WTC11 (cell line): ENCODE measurements around the gene PDLIM7. TPM values are rescaled to one million over a fixed set of nuclear protein-coding genes. Genes with fewer than 3 reads are reported as not detected.

Experiments used
- CREM ChIP-seq: sonication (generic); formaldehyde crosslinking; IDR thresholded peaks from 2 replicates; pipeline ENCODE4 v1.8.1; 2022; ENCODE audit warnings: mild to moderate bottlenecking, missing genetic modification reagents, moderate library complexity
- GABPB1 ChIP-seq: sonication (generic); formaldehyde crosslinking; IDR thresholded peaks from 2 replicates; pipeline ENCODE4 v1.8.1; 2023; ENCODE audit warnings: mild to moderate bottlenecking, missing genetic modification reagents
- GRHL2 ChIP-seq: fragments of 250-450 bp; sonication (Bioruptor Pico); IDR thresholded peaks from 2 replicates; pipeline ENCODE4 v1.8.0; 2022; ENCODE audit warnings: mild to moderate bottlenecking, moderate library complexity; ENCODE audit not compliant: insufficient replicate concordance, severe bottlenecking
- MXD4 ChIP-seq: fragments of 250-450 bp; sonication (Bioruptor Pico); IDR thresholded peaks from 2 replicates; pipeline ENCODE4 v1.8.0; 2021; ENCODE audit warnings: mild to moderate bottlenecking, moderate library complexity, borderline replicate concordance
- MYBL2 ChIP-seq: sonication (generic); formaldehyde crosslinking; IDR thresholded peaks from 2 replicates; pipeline ENCODE4 v1.8.1; 2023; ENCODE audit warnings: mild to moderate bottlenecking, moderate library complexity, missing genetic modification reagents
- PRRX2 ChIP-seq: fragments of 250-450 bp; sonication (Bioruptor Pico); IDR thresholded peaks from 2 replicates; pipeline ENCODE4 v1.8.0; 2021; ENCODE audit warnings: mild to moderate bottlenecking
- RELA ChIP-seq: sonication (generic); formaldehyde crosslinking; IDR thresholded peaks from 2 replicates; pipeline ENCODE4 v1.8.1; 2022; ENCODE audit warnings: missing genetic modification reagents, mild to moderate bottlenecking, borderline replicate concordance
- TEAD1 ChIP-seq: sonication (generic); formaldehyde crosslinking; IDR thresholded peaks from 2 replicates; pipeline ENCODE4 v1.8.0; 2022; ENCODE audit warnings: mild to moderate bottlenecking, missing genetic modification reagents
- ZBTB21 ChIP-seq: sonication (generic); formaldehyde crosslinking; IDR thresholded peaks from 2 replicates; pipeline ENCODE4 v1.8.1; 2023; ENCODE audit warnings: mild to moderate bottlenecking, missing genetic modification reagents, borderline replicate concordance
- ZNF232 ChIP-seq: sonication (generic); formaldehyde crosslinking; IDR thresholded peaks from 2 replicates; pipeline ENCODE4 v1.8.0; 2022; ENCODE audit warnings: mild to moderate bottlenecking, missing genetic modification reagents
- ZNF317 ChIP-seq: sonication (generic); formaldehyde crosslinking; IDR thresholded peaks from 2 replicates; pipeline ENCODE4 v1.8.1; 2023; ENCODE audit warnings: low read depth, mild to moderate bottlenecking, moderate library complexity, missing genetic modification reagents, borderline replicate concordance
- ZNF423 ChIP-seq: fragments of 250-450 bp; sonication (Bioruptor Pico); IDR thresholded peaks from 2 replicates; pipeline ENCODE4 v2.1.2; 2022; ENCODE audit warnings: mild to moderate bottlenecking, moderate library complexity
- total RNA-seq: library from RNA; stranded (reverse); gene quantifications from 3 replicates; pipeline ENCODE4 v1.2.3, GENCODE V29; 2021
- TF ChIP-seq, protein P1 (sequence below): sonication (generic); formaldehyde crosslinking; IDR thresholded peaks from 2 replicates; pipeline ENCODE4 v1.8.0; 2023; ENCODE audit warnings: missing genetic modification reagents
- TF ChIP-seq, protein P2 (sequence below): sonication (generic); formaldehyde crosslinking; IDR thresholded peaks from 2 replicates; pipeline ENCODE4 v1.8.0; 2022; ENCODE audit warnings: mild to moderate bottlenecking, missing genetic modification reagents
- TF ChIP-seq, protein P3 (sequence below): fragments of 250-450 bp; sonication (Bioruptor Pico); IDR thresholded peaks from 2 replicates; pipeline ENCODE4 v1.9.0; 2021; ENCODE audit warnings: mild to moderate bottlenecking
- TF ChIP-seq, protein P4 (sequence below): fragments of 250-450 bp; sonication (Bioruptor Pico); IDR thresholded peaks from 2 replicates; pipeline ENCODE4 v2.1.2; 2022; ENCODE audit warnings: mild to moderate bottlenecking, moderate library complexity
- TF ChIP-seq, protein P5 (sequence below): sonication (generic); formaldehyde crosslinking; IDR thresholded peaks from 2 replicates; pipeline ENCODE4 v1.8.0; 2022; ENCODE audit warnings: missing genetic modification reagents
- TF ChIP-seq, protein P6 (sequence below): sonication (generic); formaldehyde crosslinking; IDR thresholded peaks from 2 replicates; pipeline ENCODE4 v1.8.0; 2023; ENCODE audit warnings: mild to moderate bottlenecking, missing genetic modification reagents
- TF ChIP-seq, protein P7 (sequence below): sonication (generic); formaldehyde crosslinking; IDR thresholded peaks from 2 replicates; pipeline ENCODE4 v1.8.1; 2023; ENCODE audit warnings: mild to moderate bottlenecking, missing genetic modification reagents, moderate library complexity
- TF ChIP-seq, protein P8 (sequence below): fragments of 250-450 bp; sonication (Bioruptor Pico); IDR thresholded peaks from 2 replicates; pipeline ENCODE4 v1.9.0; 2021; ENCODE audit warnings: moderate library complexity, mild to moderate bottlenecking, inconsistent platforms, borderline replicate concordance
- TF ChIP-seq, protein P9 (sequence below): sonication (generic); formaldehyde crosslinking; IDR thresholded peaks from 2 replicates; pipeline ENCODE4 v1.8.1; 2023; ENCODE audit warnings: mild to moderate bottlenecking, missing genetic modification reagents
- TF ChIP-seq, protein P10 (sequence below): fragments of 200-600 bp; IDR thresholded peaks from 2 replicates; pipeline ENCODE4 v1.8.0; 2022; ENCODE audit warnings: antibody characterized with exemption

PDLIM7 gene
- total RNA-seq, 1 experiment from 2014 or later = 142 TPM

DNA sequence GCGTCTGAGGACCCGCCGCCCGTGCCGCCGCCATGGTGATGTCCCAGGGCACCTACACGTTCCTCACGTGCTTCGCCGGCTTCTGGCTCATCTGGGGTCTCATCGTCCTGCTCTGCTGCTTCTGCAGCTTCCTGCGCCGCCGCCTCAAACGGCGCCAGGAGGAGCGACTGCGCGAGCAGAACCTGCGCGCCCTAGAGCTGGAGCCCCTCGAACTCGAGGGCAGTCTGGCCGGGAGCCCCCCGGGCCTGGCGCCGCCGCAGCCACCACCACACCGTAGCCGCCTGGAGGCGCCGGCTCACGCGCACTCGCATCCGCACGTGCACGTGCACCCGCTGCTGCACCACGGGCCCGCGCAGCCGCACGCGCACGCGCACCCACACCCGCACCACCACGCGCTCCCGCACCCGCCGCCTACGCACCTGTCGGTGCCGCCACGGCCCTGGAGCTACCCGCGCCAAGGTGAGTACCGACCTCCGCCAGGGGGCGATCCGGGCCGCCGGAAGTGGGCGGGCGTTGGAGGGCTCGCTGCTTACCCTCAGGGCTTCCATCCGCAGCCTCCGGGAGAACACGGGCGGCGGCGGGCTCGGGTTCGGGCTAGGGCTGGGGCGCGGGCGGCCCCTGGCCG lies 42.3 kb downstream of the PDLIM7 start (continued):
- TF ChIP-seq, protein P1, sequence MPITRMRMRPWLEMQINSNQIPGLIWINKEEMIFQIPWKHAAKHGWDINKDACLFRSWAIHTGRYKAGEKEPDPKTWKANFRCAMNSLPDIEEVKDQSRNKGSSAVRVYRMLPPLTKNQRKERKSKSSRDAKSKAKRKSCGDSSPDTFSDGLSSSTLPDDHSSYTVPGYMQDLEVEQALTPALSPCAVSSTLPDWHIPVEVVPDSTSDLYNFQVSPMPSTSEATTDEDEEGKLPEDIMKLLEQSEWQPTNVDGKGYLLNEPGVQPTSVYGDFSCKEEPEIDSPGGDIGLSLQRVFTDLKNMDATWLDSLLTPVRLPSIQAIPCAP (CRISPR knock-in tag) = 0 out of 2 replicates have a peak, but pooled peaks have one; percentile 15
- TF ChIP-seq, protein P2, sequence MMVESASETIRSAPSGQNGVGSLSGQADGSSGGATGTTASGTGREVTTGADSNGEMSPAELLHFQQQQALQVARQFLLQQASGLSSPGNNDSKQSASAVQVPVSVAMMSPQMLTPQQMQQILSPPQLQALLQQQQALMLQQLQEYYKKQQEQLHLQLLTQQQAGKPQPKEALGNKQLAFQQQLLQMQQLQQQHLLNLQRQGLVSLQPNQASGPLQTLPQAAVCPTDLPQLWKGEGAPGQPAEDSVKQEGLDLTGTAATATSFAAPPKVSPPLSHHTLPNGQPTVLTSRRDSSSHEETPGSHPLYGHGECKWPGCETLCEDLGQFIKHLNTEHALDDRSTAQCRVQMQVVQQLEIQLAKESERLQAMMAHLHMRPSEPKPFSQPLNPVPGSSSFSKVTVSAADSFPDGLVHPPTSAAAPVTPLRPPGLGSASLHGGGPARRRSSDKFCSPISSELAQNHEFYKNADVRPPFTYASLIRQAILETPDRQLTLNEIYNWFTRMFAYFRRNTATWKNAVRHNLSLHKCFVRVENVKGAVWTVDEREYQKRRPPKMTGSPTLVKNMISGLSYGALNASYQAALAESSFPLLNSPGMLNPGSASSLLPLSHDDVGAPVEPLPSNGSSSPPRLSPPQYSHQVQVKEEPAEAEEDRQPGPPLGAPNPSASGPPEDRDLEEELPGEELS (CRISPR knock-in tag) = peak; percentile 70
- TF ChIP-seq MYBL2 (peak; percentile 78), CREM (no peak; the same call in 1 of the 2 replicates), GRHL2 (CRISPR knock-in tag) (no peak), PRRX2 (no peak; the same call in 1 of the 2 replicates), ZNF423 (CRISPR knock-in tag) (no peak), TEAD1 (no peak), ZNF317 (CRISPR knock-in tag) (peak; percentile 15; the same call in 1 of the 2 replicates), ZBTB21 (peak; percentile 67; the same call in 1 of the 2 replicates), GABPB1 (CRISPR knock-in tag) (peak; percentile 64; the same call in 1 of the 2 replicates), ZNF232 (CRISPR knock-in tag) (peak; percentile 96), RELA (CRISPR knock-in tag) (peak; percentile 85), MXD4 (CRISPR knock-in tag) (no peak)
- TF ChIP-seq, protein P3, sequence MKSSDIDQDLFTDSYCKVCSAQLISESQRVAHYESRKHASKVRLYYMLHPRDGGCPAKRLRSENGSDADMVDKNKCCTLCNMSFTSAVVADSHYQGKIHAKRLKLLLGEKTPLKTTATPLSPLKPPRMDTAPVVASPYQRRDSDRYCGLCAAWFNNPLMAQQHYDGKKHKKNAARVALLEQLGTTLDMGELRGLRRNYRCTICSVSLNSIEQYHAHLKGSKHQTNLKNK (CRISPR knock-in tag) = no peak
- TF ChIP-seq, protein P4, sequence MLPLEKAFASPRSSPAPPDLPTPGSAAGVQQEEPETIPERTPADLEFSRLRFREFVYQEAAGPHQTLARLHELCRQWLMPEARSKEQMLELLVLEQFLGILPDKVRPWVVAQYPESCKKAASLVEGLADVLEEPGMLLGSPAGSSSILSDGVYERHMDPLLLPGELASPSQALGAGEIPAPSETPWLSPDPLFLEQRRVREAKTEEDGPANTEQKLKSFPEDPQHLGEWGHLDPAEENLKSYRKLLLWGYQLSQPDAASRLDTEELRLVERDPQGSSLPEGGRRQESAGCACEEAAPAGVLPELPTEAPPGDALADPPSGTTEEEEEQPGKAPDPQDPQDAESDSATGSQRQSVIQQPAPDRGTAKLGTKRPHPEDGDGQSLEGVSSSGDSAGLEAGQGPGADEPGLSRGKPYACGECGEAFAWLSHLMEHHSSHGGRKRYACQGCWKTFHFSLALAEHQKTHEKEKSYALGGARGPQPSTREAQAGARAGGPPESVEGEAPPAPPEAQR (CRISPR knock-in tag) = no peak
- TF ChIP-seq, protein P5, sequence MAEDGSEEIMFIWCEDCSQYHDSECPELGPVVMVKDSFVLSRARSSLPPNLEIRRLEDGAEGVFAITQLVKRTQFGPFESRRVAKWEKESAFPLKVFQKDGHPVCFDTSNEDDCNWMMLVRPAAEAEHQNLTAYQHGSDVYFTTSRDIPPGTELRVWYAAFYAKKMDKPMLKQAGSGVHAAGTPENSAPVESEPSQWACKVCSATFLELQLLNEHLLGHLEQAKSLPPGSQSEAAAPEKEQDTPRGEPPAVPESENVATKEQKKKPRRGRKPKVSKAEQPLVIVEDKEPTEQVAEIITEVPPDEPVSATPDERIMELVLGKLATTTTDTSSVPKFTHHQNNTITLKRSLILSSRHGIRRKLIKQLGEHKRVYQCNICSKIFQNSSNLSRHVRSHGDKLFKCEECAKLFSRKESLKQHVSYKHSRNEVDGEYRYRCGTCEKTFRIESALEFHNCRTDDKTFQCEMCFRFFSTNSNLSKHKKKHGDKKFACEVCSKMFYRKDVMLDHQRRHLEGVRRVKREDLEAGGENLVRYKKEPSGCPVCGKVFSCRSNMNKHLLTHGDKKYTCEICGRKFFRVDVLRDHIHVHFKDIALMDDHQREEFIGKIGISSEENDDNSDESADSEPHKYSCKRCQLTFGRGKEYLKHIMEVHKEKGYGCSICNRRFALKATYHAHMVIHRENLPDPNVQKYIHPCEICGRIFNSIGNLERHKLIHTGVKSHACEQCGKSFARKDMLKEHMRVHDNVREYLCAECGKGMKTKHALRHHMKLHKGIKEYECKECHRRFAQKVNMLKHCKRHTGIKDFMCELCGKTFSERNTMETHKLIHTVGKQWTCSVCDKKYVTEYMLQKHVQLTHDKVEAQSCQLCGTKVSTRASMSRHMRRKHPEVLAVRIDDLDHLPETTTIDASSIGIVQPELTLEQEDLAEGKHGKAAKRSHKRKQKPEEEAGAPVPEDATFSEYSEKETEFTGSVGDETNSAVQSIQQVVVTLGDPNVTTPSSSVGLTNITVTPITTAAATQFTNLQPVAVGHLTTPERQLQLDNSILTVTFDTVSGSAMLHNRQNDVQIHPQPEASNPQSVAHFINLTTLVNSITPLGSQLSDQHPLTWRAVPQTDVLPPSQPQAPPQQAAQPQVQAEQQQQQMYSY (CRISPR knock-in tag) = no peak
- TF ChIP-seq, protein P6, sequence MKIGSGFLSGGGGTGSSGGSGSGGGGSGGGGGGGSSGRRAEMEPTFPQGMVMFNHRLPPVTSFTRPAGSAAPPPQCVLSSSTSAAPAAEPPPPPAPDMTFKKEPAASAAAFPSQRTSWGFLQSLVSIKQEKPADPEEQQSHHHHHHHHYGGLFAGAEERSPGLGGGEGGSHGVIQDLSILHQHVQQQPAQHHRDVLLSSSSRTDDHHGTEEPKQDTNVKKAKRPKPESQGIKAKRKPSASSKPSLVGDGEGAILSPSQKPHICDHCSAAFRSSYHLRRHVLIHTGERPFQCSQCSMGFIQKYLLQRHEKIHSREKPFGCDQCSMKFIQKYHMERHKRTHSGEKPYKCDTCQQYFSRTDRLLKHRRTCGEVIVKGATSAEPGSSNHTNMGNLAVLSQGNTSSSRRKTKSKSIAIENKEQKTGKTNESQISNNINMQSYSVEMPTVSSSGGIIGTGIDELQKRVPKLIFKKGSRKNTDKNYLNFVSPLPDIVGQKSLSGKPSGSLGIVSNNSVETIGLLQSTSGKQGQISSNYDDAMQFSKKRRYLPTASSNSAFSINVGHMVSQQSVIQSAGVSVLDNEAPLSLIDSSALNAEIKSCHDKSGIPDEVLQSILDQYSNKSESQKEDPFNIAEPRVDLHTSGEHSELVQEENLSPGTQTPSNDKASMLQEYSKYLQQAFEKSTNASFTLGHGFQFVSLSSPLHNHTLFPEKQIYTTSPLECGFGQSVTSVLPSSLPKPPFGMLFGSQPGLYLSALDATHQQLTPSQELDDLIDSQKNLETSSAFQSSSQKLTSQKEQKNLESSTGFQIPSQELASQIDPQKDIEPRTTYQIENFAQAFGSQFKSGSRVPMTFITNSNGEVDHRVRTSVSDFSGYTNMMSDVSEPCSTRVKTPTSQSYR (CRISPR knock-in tag) = no peak; the same call in 1 of the 2 replicates
- TF ChIP-seq, protein P7, sequence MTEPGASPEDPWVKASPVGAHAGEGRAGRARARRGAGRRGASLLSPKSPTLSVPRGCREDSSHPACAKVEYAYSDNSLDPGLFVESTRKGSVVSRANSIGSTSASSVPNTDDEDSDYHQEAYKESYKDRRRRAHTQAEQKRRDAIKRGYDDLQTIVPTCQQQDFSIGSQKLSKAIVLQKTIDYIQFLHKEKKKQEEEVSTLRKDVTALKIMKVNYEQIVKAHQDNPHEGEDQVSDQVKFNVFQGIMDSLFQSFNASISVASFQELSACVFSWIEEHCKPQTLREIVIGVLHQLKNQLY (CRISPR knock-in tag) = peak; percentile 86; the same call in 1 of the 2 replicates
- TF ChIP-seq, protein P8, sequence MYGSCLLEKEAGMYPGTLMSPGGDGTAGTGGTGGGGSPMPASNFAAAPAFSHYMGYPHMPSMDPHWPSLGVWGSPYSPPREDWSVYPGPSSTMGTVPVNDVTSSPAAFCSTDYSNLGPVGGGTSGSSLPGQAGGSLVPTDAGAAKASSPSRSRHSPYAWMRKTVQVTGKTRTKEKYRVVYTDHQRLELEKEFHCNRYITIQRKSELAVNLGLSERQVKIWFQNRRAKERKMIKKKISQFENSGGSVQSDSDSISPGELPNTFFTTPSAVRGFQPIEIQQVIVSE (CRISPR knock-in tag) = no peak
- TF ChIP-seq, protein P9, sequence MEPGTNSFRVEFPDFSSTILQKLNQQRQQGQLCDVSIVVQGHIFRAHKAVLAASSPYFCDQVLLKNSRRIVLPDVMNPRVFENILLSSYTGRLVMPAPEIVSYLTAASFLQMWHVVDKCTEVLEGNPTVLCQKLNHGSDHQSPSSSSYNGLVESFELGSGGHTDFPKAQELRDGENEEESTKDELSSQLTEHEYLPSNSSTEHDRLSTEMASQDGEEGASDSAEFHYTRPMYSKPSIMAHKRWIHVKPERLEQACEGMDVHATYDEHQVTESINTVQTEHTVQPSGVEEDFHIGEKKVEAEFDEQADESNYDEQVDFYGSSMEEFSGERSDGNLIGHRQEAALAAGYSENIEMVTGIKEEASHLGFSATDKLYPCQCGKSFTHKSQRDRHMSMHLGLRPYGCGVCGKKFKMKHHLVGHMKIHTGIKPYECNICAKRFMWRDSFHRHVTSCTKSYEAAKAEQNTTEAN (CRISPR knock-in tag) = 0 out of 2 replicates have a peak, but pooled peaks have one; percentile 46
- TF ChIP-seq, protein P10, sequence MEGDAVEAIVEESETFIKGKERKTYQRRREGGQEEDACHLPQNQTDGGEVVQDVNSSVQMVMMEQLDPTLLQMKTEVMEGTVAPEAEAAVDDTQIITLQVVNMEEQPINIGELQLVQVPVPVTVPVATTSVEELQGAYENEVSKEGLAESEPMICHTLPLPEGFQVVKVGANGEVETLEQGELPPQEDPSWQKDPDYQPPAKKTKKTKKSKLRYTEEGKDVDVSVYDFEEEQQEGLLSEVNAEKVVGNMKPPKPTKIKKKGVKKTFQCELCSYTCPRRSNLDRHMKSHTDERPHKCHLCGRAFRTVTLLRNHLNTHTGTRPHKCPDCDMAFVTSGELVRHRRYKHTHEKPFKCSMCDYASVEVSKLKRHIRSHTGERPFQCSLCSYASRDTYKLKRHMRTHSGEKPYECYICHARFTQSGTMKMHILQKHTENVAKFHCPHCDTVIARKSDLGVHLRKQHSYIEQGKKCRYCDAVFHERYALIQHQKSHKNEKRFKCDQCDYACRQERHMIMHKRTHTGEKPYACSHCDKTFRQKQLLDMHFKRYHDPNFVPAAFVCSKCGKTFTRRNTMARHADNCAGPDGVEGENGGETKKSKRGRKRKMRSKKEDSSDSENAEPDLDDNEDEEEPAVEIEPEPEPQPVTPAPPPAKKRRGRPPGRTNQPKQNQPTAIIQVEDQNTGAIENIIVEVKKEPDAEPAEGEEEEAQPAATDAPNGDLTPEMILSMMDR = peak; percentile 43
